MCF 10A (cell line): ENCODE data around the gene IFNA8. TPM values are rescaled to one million over a fixed set of nuclear protein-coding genes. Genes with fewer than 3 reads are reported as not detected.

ENCODE experiments used
- BruUV-seq: library from RNA; stranded (reverse); fragments of 400-500 nt; replicated peaks from 2 replicates; lab custom pipeline; 2021; lab: Mats Ljungman, UMichigan
- CTCF ChIA-PET: fragments of 300-600 bp; sonication (Branson Sonifier 250); formaldehyde crosslinking; extraction: SDS; loops from one replicate; lab custom pipeline; 2021; ENCODE audit warnings: antibody characterized with exemption, inconsistent platforms; lab: Yijun Ruan, JAX
- POLR2A ChIA-PET: fragments of 300-600, 350-650 bp; sonication (Branson Sonifier 250); formaldehyde crosslinking; extraction: SDS; loops from one replicate; lab custom pipeline; 2020; ENCODE audit warnings: antibody characterized with exemption, inconsistent platforms; lab: Yijun Ruan, JAX
- DNase-seq: peaks from one replicate; pipeline ENCODE4 v3.0.0-alpha.2; 2018; ENCODE audit not compliant: unreplicated experiment
- H3K27ac Mint-ChIP-seq: one replicate; pipeline ENCODE4 v1.8.0; 2022; ENCODE audit warnings: mild to moderate bottlenecking, low read depth, mixed read lengths; ENCODE audit not compliant: unreplicated experiment
- H3K27me3 Mint-ChIP-seq: one replicate; pipeline ENCODE4 v1.8.0; 2022; ENCODE audit warnings: mixed read lengths; ENCODE audit not compliant: insufficient read depth, unreplicated experiment
- H3K36me3 Mint-ChIP-seq: one replicate; pipeline ENCODE4 v1.8.0; 2022; ENCODE audit warnings: mild to moderate bottlenecking, moderate library complexity, mixed read lengths; ENCODE audit not compliant: insufficient read depth, unreplicated experiment
- H3K4me1 Mint-ChIP-seq: one replicate; pipeline ENCODE4 v1.8.0; 2022; ENCODE audit warnings: mixed read lengths; ENCODE audit not compliant: insufficient read depth, unreplicated experiment
- H3K4me3 Mint-ChIP-seq: one replicate; pipeline ENCODE4 v1.8.0; 2022; ENCODE audit warnings: mild to moderate bottlenecking, moderate library complexity, mixed read lengths; ENCODE audit not compliant: unreplicated experiment
- H3K9me3 Mint-ChIP-seq: one replicate; pipeline ENCODE4 v1.8.0; 2022; ENCODE audit warnings: mixed read lengths; ENCODE audit not compliant: unreplicated experiment
- CTCF ChIP-seq: fragments of 200-600 bp; IDR thresholded peaks from one replicate; pipeline ENCODE4 v1.8.0; 2022; ENCODE audit warnings: antibody characterized with exemption, mild to moderate bottlenecking; ENCODE audit not compliant: unreplicated experiment
- intact Hi-C: fragments of 100-400 bp; cut with micrococcal nuclease; formaldehyde crosslinking; loops from 2 replicates; pipeline ENCODE4 v1.14.1; 2022
- total RNA-seq: library from RNA; stranded (reverse); gene quantifications from 2 replicates; pipeline ENCODE4 v1.2.3, GENCODE V29; 2022

The IFNA8 gene
- total RNA-seq, 1 experiment from 2014 or later = not detected

- peaks cover 10% of the 10 kb centered on the region for H3K4me1 Mint-ChIP-seq
- peaks cover 78% of the 10 kb centered on the region for H3K27me3 Mint-ChIP-seq
- ChIA-PET POLR2A (no interaction called here), CTCF (interaction anchor here (0.6 to 0.7 kb wide), 2 partner anchors 51 to 72 kb away, joined by 3 to 4 read pairs; no protein-coding TSS in a partner anchor)
- no peaks in the 10 kb centered on the region for H3K36me3 Mint-ChIP-seq
- TF ChIP-seq CTCF = peak; percentile 39
- intact Hi-C loops = no loop called here
- H3K9me3 Mint-ChIP-seq = no peaks in the 10 kb centered on the region
- no peak for DNase-seq
- no peak overlapping the region for H3K27ac Mint-ChIP-seq
- BruUV-seq = no TSS peak
- peak overlapping the region; percentile 40 for H3K4me3 Mint-ChIP-seq
Measured at GRCh38 chr9:21395778-21396717, 12.9 kb upstream of the IFNA8 start.

GRCh38 chr9:21398955-21399489 lies 9.9 kb upstream of the IFNA8 start:
- Mint-ChIP-seq H3K4me3 (no peak overlapping the region), H3K4me1 (peaks cover 10% of the 10 kb centered on the region), H3K36me3 (no peaks in the 10 kb centered on the region), H3K9me3 (no peaks in the 10 kb centered on the region), H3K27me3 (peaks cover 48% of the 10 kb centered on the region), H3K27ac (no peak overlapping the region)
- intact Hi-C loops = no loop called here
- CTCF ChIA-PET = no interaction called here
- POLR2A ChIA-PET = no interaction called here
- no peak for DNase-seq
- BruUV-seq = no TSS peak
- TF ChIP-seq CTCF = no peak

DNA sequence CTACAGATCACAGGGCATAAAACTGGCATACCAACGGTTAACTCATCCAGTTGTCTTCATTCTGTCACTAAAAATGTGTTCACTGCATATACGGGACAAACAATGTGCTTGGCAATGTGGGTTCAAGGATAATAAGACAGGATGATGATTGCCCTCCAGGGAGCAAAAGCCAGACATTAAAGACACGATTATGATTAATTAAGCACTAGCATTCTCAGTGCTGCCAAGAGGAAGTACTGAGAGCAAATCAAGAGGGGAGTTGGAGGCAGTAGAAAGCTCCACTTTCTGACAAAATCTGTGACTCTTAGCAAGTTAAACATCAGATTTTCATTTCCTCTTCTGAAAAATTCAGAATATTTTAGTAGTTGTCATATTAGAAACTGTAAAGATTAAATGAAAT lies 9.0 kb upstream of the IFNA8 start:
- TF ChIP-seq CTCF = no peak
- Mint-ChIP-seq H3K4me3 (no peak overlapping the region), H3K27ac (no peak overlapping the region), H3K27me3 (peaks cover 45% of the 10 kb centered on the region), H3K36me3 (no peaks in the 10 kb centered on the region), H3K9me3 (no peaks in the 10 kb centered on the region), H3K4me1 (peaks cover 10% of the 10 kb centered on the region)
- ChIA-PET CTCF (no interaction called here), POLR2A (no interaction called here)
- no peak for DNase-seq
- BruUV-seq = no TSS peak
- intact Hi-C loops = no loop called here
